GM12874 (cell line): Measurements from ENCODE around the gene PYY.

Experiments
- CTCF ChIP-seq: IDR thresholded peaks from 2 replicates; pipeline ENCODE4 v1.5.1; 2011; ENCODE audit warnings: low read depth, mild to moderate bottlenecking, control low read depth, low read length, moderate library complexity; ENCODE audit not compliant: insufficient read depth

The PYY gene

GRCh38 chr17:43946781-43947180, 7.0 kb downstream of the PYY start:
- no peak for TF ChIP-seq CTCF

DNA sequence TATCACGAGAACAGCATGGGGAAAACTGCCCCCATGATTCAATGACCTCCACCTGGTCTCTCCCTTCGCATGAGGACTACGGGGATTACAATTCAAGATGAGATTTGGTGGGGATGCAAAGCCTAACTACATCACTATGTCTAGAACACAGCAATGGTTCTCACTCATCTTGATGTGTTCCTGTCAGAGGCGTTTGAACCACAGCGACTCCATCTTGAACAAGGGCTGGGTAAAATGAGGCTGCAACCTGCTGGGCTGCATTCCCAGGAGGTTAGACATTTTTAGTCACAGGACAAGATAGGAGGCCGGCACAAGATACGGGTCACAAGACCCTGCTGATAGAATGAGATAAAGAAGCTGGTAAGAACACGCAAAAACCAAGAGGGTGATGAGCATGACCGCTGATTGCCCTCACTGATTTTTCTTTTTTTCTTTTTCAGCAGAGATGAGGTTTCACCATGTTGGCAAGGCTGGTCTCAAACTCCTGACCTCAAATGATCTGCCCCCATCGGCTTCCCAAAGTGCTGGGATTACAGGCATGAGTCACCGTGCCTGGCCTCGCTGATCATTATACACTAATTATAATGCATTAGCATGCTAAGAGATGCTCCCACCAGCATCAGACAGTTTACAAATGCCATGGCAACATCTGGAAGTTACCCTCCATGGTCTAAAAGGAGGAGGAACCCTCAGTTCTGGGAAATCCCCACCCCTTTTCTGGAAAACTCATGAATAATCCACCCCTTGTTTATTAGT, 8.5 kb downstream of the PYY start:
- TF ChIP-seq CTCF = no peak

- no peak for TF ChIP-seq CTCF
These were observed 11.6 kb downstream of the PYY start, which contains the start of gene PPY for GRCh38 chr17:43942051-43942685. TSS of gene PPY (minus strand) at chr17:43942476. CDS start at chr17:43941654, 822 bp downstream.

- peak; percentile 51 for TF ChIP-seq CTCF
These were observed 13.1 kb downstream of the PYY start for GRCh38 chr17:43940630-43941029.

GRCh38 chr17:43939886-43940285, 13.9 kb downstream of the PYY start:
- no peak for TF ChIP-seq CTCF

DNA sequence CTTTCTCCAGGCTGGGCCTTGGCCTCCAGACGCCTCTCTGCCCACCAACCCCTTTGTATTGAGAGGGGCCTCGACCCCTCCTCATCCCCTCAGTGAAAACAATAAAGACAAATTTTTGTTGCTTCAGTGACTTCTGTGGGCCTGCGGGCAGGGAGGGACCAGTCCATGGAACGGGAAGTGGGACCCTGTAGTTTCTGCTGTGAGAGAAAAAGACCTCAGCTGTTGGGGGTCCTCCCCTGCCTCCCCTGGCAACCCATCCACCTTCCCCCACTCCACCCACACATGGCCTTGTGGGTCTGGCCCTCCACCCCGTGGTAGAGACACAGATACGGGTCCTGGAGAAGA, 14.9 kb downstream of the PYY start:
- TF ChIP-seq CTCF = no peak

DNA sequence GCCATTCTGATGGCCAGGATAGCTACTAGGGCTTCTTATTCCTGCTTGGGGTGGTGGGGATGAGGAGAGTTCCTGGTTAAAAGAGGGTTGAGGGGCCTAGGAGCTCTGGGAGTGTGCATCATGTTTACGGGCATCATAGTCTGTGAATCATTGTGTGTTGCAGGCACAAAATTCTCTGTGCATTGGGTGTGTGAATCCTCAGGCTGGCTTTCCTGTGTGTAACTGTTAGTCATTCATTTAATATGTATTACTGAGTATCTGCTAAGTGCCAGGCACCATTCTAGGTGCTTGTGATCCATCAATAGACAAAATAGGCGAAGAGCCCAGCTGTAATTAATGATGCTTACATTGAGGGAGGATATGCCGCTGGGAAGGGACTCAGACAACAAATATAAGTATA, 17.3 kb downstream of the PYY start:
- TF ChIP-seq CTCF = no peak
